Skeletal muscle satellite cell (primary cell): ENCODE results near the gene CD9.
A peak's percentile ranks its signal among the peaks of the same experiment; 100 is the strongest.
"Not testable (repeated sequence)": the region's sequence is repeated elsewhere in the genome, so short reads cannot be mapped to it uniquely, and the experiment has no call there.

Experiments used
- H3K27me3 ChIP-seq: 2 replicates; pipeline ENCODE4 v1.7.0; 2013; ENCODE audit warnings: low read length; ENCODE audit not compliant: control insufficient read depth, insufficient read depth
- H3K36me3 ChIP-seq: 2 replicates; pipeline ENCODE4 v1.7.0; 2013; ENCODE audit warnings: mild to moderate bottlenecking, control low read depth, low read length; ENCODE audit not compliant: insufficient read depth
- H3K4me1 ChIP-seq: 2 replicates; pipeline ENCODE4 v1.7.0; 2013; ENCODE audit warnings: low read length; ENCODE audit not compliant: control insufficient read depth, insufficient read depth
- H3K4me2 ChIP-seq: 2 replicates; pipeline ENCODE4 v1.7.0; 2013; ENCODE audit warnings: mild to moderate bottlenecking, low read length
- H3K4me3 ChIP-seq: 2 replicates; pipeline ENCODE4 v1.7.0; 2013; ENCODE audit warnings: low read length
- H3K9ac ChIP-seq: 2 replicates; pipeline ENCODE4 v1.7.0; 2013; ENCODE audit warnings: mild to moderate bottlenecking, low read depth, low read length, moderate library complexity
- H3K9me3 ChIP-seq: replicated peaks from 2 replicates; pipeline ENCODE4 v1.7.0; 2013; ENCODE audit warnings: mild to moderate bottlenecking, control low read depth, low read length

The CD9 gene

DNA sequence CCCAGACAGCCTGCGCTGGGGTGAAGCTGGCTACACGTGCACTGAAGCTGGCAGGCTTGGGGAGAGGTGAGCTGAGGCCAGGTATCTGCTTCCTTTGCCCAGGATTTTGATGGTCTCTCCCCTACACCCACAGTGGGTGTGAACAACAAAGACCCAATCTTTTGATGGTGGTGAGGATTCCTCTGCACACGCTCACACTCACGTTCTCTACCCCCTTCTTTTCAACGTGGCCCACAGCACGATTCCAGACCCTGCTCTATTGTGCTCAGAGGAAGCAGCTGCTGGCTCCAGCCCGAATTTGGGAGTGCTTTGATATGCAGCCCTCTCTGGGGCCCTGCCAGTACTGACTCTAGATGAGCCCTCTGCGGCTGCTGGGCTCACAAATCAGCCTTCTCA lies 4.9 kb downstream of the CD9 start:
- H3K4me3 ChIP-seq, result no peak overlapping the region
- H3K9ac ChIP-seq, result no peak overlapping the region
- H3K4me2 ChIP-seq, result no peak overlapping the region
- H3K9me3 ChIP-seq, result no peaks in the 10 kb centered on the region
- H3K36me3 ChIP-seq, result no peaks in the 10 kb centered on the region
- H3K27me3 ChIP-seq, result no peaks in the 10 kb centered on the region
- peaks cover 53% of the 10 kb centered on the region for H3K4me1 ChIP-seq

DNA sequence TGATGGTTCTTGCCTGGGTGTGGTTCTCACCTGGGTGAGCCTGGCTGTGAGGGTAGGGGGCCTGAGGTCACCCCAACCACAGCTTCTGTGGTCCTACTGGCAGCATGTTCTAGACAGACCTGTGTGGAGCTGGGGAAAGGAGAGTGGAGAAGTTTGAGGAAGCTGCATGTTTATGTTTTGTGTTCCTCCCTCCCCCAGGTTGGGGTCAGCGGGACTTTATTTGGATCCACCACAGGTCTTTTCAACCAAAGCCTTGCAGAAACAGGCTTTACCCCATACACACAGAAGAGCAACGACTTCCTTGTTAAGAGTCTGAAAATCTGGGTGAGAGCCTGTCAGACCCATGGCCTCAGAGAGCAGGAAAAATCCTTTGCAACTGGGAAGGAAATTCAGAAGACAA lies 5.6 kb downstream of the CD9 start:
- Histone ChIP-seq H3K4me2 (no peak overlapping the region), H3K4me3 (no peak overlapping the region), H3K27me3 (no peaks in the 10 kb centered on the region), H3K9ac (no peak overlapping the region), H3K9me3 (no peaks in the 10 kb centered on the region), H3K4me1 (peaks cover 51% of the 10 kb centered on the region), H3K36me3 (no peaks in the 10 kb centered on the region)

DNA sequence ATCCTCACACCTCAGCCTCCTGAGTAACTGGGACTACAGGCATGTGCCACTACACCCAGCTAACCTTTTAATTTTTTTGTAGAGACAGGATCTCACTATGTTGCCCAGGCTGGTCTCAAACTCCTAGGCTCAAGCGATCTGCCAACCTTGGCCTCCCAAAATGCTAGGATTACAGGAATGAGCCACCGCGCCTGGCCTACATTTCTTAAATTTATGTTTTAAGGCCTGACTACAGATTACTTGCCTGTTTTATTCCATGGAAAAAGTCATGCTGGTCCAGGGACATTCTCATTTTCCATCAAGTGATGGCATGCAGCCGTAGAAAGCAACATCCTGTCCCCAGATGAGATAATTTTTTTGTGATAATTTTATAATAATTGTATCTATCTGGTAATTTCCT lies 6.1 kb downstream of the CD9 start:
- Histone ChIP-seq H3K4me3 (no peak overlapping the region), H3K4me2 (no peak overlapping the region), H3K9me3 (no peaks in the 10 kb centered on the region), H3K27me3 (no peaks in the 10 kb centered on the region), H3K9ac (no peak overlapping the region), H3K4me1 (peaks cover 50% of the 10 kb centered on the region), H3K36me3 (no peaks in the 10 kb centered on the region)

DNA sequence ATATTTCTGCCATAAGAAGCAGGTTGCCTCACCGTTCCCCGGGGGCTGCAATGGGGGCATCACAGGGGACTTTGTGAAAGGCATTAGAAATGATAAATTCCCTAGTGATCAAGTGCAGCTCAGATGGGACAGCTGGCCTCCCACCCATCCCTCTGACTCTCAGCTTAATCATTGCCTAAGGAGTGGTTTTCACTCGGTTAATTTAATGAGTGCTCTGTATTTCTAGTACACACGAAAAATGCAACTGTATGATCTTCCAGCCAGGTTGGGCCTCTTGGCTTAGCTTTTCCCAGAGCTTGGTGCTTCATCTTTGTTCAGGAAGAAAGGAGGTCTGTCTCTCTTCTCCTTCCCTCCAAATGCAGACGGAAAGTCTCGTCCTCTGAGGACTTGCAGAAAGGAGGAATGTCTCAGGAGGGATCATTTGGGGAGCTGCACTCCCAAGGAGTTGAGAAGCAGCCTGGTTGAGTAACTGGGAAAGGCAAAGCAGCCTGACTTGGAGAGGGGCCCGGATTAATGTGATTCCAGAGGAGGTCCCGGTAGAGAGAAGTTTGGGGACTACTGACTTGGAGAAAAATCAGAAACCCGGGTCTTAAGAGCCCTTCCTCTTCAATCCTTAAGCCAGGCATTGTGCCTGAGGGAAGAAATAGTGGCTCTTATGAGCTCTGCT lies 7.2 kb downstream of the CD9 start:
- Histone ChIP-seq H3K4me1 (peaks cover 48% of the 10 kb centered on the region), H3K9me3 (no peaks in the 10 kb centered on the region), H3K27me3 (no peaks in the 10 kb centered on the region), H3K36me3 (no peaks in the 10 kb centered on the region), H3K4me3 (no peak overlapping the region), H3K4me2 (peak overlapping the region; percentile 52), H3K9ac (peak overlapping the region; percentile 38)

DNA sequence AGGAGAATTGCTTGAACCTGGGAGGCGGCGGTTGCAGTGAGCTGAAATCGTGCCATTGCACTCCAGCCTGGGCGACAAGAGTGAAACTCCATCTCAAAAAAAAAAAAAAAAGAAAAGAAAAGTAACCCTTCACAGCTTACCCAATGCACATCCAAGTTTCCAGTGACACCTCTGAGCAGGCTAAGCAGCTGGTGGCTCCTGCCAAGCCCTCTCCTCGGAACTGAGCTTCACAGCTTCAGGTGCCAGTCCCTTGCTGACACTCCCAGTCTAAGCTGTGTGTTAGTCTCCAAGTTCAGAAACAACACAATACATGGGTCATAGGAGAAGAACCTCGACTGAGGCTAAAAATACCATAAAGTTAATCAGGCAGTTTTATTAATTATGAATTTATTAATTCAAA lies 7.9 kb downstream of the CD9 start:
- H3K9ac ChIP-seq, result no peak overlapping the region
- H3K4me3 ChIP-seq, result no peak overlapping the region

DNA sequence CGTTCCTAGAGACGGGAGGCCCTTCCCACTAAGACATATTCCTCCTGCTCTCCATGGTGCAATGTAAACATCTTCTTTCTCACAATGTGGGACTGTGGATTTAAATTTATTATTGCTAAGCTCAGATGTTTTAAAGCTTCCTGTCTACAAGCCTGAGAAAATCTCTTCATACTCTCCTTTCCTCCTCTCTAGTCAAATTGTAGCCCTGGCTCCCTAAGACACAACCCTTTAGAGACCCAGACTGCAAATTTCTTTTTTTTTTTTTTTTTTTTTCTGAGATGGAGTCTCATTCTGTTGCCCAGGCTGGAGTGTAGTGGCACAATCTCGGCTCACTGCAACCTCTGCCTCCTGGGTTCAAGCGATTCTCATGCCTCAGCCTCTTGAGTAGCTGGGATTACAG lies 9.2 kb downstream of the CD9 start:
- H3K4me2 ChIP-seq, H3K27me3 ChIP-seq, H3K36me3 ChIP-seq, H3K9ac ChIP-seq, H3K9me3 ChIP-seq, H3K4me3 ChIP-seq: not testable (repeated sequence)
- H3K4me1 ChIP-seq, result peaks cover 51% of the 10 kb centered on the region

More for the DNA sequence above, 7.9 kb downstream of the CD9 start:
- peaks cover 44% of the 10 kb centered on the region for H3K4me1 ChIP-seq
- H3K27me3 ChIP-seq, result no peaks in the 10 kb centered on the region
- H3K36me3 ChIP-seq, result no peaks in the 10 kb centered on the region
- H3K9me3 ChIP-seq, result no peaks in the 10 kb centered on the region
- no peak overlapping the region for H3K4me2 ChIP-seq

DNA sequence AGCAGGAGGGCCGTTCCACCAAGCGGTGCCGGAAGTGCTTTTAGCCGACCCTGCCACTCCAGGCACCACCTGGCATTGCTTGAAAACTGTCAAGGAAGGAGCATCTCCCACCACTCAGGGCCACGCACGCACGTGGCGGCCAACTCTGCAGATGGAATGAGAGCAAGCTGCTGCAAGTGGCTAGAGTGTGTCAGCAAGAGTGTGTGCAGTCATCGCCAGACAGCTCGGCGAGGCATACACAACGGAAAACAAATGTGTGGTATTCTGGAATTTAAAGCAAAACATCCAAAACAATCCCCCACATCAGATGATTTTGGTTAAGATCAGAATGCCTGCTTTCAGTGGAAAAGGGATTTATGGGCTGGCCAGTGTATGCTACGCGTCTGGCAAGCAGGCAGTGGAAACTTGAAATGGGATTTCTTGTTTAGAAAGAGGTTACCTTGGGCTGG lies 11.2 kb downstream of the CD9 start:
- Histone ChIP-seq H3K27me3 (no peaks in the 10 kb centered on the region), H3K4me3 (no peak overlapping the region), H3K4me1 (peaks cover 62% of the 10 kb centered on the region), H3K4me2 (no peak overlapping the region), H3K36me3 (no peaks in the 10 kb centered on the region), H3K9me3 (no peaks in the 10 kb centered on the region), H3K9ac (peak overlapping the region; percentile 27)

DNA sequence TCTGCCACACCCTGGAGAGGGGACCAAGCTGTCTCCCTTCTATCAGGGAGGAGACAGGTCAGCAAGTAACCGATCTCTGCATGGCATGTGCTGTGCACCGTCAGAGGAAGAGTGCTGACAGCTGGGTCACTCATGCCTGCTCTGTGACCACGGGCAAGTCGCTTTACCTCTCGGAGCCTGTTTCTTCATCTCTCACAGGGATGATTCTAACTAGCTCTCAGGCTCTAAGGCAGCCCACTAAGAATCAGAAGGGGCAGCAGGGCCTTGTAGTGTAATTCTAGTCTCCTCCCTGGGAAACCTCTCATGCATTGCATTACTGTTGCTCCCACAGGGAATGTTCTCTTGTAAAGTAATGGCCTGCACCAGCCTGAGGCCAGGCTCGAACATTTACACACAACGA lies 11.9 kb downstream of the CD9 start:
- H3K27me3 ChIP-seq, result no peaks in the 10 kb centered on the region
- peaks cover 64% of the 10 kb centered on the region for H3K4me1 ChIP-seq
- H3K4me3 ChIP-seq, result no peak overlapping the region
- H3K9ac ChIP-seq, result peak overlapping the region; percentile 27
- no peak overlapping the region for H3K4me2 ChIP-seq
- no peaks in the 10 kb centered on the region for H3K36me3 ChIP-seq
- H3K9me3 ChIP-seq, result no peaks in the 10 kb centered on the region

DNA sequence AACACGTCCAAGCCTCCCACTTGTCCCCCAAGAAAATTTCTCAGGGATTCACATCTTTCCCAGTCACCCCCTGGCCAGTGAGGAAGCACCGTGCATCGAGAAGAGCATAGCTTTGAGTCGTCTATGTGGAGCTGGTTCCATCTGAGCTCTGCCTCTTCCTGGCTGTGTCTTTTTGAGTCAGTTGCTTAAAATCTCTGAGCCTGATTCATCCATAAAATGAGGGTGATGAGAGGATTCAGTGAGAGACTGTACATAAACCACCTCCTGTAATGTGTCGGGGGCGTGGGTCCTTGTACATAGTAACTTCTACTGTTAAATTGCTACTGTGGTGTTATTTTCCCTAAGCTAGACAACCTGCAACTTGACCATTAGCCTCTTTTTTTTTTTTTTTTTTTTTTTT lies 13.8 kb downstream of the CD9 start:
- Histone ChIP-seq H3K4me2 (no peak overlapping the region), H3K9me3 (no peaks in the 10 kb centered on the region), H3K4me3 (no peak overlapping the region), H3K27me3 (no peaks in the 10 kb centered on the region), H3K36me3 (no peaks in the 10 kb centered on the region), H3K9ac (no peak overlapping the region), H3K4me1 (peaks cover 67% of the 10 kb centered on the region)

DNA sequence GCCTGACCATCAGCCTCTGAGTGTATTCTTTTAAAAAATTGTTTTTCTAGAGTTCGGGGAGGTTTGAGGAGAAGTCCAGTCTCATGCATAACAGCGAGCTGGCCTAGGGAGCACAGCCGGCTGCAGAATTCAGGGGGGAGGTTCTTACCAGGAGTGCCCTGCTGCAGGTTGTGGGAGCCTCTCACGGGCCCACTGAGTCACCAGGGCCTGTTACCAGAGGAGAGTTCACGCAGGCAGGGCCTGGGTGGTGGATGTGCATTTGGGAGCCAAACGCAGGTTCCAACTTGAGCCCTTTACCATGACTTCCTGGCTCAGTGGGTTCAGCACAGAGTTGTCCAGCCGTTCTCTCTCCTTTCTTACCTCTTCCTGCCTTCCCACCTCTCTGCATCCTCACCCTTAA lies 14.4 kb downstream of the CD9 start:
- H3K27me3 ChIP-seq, result no peaks in the 10 kb centered on the region
- H3K4me2 ChIP-seq, result peak overlapping the region; percentile 61
- H3K36me3 ChIP-seq, result no peaks in the 10 kb centered on the region
- H3K9ac ChIP-seq, result peak overlapping the region; percentile 84
- H3K9me3 ChIP-seq, result no peaks in the 10 kb centered on the region
- H3K4me3 ChIP-seq, result peak overlapping the region; percentile 6
- peaks cover 67% of the 10 kb centered on the region for H3K4me1 ChIP-seq

DNA sequence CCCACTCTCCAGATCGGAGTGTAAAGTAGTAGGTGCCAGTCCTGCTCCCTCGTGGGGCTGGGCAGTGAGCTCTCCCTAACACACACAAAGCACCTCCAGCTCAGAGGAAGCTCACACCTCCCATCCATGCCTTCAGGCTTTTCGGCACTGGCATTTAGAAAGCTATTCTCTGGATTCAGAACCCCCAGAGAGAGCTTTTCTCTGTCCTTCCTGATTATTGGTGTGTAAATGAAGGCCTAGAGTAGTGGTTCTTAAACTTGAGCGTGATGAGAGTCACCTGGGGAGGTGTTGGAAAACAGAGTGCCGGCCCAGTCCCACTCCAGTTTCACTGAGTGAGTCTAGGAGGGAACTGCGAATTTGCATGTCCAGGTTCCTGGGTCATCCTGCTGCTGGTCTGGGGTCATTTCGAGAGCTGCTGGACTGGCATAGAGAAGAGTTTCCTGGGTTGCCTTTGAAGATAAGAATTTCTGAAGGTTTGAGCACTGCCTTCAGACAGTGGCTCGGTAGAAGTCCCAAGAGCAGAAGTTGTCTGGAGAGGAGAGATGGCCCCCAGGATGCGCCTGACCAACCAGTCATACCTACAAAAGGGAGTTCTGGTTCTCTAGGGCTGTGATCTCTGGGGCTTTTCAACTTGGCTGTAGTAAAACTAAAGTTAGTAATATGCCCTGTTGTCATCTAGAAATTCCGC lies 15.1 kb downstream of the CD9 start:
- Histone ChIP-seq H3K9me3 (no peaks in the 10 kb centered on the region), H3K4me1 (peaks cover 62% of the 10 kb centered on the region), H3K9ac (peak overlapping the region; percentile 84), H3K4me3 (peak overlapping the region; percentile 44), H3K36me3 (no peaks in the 10 kb centered on the region), H3K4me2 (peak overlapping the region; percentile 61), H3K27me3 (no peaks in the 10 kb centered on the region)

DNA sequence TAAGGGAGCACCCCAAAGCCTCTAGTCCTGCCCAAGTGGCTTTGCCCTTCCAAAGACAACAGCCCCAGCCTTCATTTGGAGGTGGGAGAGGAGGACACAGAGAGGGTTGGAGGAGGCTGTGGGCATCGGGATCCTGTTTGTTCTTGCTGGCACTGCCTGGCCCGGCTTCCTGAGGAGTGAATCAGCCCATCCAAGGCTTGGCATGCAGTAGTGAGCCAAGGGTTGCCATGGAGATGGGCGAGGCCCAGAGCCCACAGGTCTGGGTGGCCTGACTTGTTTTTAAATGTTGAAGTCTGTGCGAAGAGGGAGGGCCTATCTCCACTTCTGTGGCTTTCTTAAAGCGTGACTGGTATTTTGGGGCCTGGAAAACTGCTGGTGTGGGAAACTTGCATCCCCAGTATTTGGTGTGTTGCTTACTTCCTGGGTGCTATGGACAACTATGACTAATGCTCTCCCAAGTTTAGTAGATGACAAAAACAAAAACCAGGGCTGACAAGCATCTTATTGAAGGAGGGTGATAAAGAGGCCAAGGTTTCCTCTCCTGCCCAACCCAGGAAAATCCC lies 15.8 kb downstream of the CD9 start:
- Histone ChIP-seq H3K36me3 (no peaks in the 10 kb centered on the region), H3K9me3 (no peaks in the 10 kb centered on the region), H3K4me3 (peak overlapping the region; percentile 44), H3K27me3 (no peaks in the 10 kb centered on the region), H3K4me2 (peak overlapping the region; percentile 61), H3K9ac (peak overlapping the region; percentile 84), H3K4me1 (peaks cover 63% of the 10 kb centered on the region)
